ENCODE results near the gene WSCD1.

The WSCD1 gene

DNA sequence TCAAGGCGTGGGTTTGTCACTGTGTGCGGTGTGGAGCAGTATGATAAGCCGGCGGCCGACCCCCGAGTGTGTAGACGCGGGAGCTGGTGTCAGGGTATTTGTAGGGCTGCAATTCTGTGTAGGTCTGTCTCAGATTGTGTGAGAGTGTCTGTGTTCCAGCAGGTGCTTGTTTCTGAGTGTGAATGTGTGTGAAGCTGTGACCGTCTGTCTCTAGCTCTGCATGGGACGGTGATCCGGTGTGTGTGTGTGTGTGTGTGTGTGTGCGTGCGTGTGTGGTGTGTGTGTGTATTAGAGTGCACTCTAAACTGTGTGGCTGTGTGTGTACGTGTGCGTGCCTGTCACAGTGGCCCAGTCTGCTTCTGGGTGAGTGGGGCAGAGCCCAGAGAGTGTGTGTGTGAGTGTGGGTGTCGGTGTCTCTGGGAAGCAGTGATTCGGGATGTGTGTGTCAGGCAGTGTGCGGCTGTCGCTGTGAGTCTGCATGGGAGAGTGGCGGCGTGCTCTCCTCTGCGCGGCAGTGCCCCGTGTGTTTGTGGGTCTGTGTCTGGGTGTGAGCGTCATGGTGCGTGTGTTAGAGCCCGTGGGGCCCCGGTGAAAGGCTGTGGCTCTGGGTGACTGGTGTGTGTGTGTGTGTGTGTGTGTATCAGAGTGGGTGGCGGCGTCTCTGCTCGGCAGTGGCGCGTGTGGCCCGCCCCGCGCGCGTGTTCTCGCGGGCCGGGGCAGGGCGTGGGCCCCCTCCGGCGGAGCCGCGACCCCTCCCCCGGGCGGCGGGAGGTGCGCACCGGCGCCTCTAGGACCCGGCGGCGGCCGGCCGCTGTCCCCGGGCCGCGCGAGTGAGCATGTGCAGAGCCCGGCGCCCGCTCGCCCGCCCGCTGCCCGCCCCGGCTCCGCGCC is at the start of gene WSCD1:
Gene WSCD1, plus strand, starts transcription at position 841 of the 891 bp plus-strand sequence. CDS start 10,280 bp downstream, outside the sequence.
- peak; percentile 9 for DNase-seq

GRCh38 chr17:6021011-6021400 is 49.2 kb upstream of the WSCD1 start:
- DNase-seq, result no peak

DNA sequence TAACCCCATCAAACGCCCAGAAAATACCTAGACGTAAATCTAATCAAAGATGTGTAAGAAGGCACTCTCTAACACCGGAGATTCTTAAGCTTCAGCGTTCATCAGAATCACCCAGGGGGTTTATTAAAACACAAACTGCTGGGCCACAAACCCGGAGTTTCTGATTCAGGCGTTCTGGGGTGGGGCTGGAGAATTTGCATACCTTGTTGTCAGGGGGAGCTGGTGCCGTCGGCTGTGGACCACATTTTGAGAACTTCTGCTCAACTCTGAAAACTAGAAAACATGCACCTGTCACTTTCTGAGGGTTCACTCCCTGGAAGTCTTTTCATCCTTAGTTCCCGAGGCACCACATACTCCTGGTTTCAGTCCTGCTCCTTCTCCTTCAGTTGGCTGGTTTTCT is 48.6 kb upstream of the WSCD1 start:
- DNase-seq, result no peak

- no peak for DNase-seq
These were observed 46.9 kb upstream of the WSCD1 start for GRCh38 chr17:6023036-6023831.

DNA sequence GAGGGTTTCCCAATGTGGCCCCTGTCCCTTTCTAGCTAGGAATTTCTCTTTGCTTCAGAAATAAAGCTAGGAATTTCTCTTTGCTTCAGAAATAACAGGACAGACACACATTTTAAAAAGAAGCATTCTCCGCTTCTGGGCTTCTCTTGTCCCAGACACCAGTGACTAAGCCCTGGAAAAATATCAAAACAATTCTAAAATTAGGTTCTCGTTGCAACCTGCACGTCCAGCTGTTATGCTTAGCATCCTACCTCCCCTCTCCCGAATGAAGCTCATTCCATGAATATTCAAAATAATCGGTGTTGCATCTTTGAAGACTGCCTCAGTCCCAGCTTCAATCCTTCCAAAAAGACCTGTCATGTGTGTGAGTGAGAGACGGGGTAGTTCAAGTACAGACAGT is 45.6 kb upstream of the WSCD1 start:
- DNase-seq, result no peak

GRCh38 chr17:6027342-6028024 is 42.7 kb upstream of the WSCD1 start:
- DNase-seq, result no peak

DNA sequence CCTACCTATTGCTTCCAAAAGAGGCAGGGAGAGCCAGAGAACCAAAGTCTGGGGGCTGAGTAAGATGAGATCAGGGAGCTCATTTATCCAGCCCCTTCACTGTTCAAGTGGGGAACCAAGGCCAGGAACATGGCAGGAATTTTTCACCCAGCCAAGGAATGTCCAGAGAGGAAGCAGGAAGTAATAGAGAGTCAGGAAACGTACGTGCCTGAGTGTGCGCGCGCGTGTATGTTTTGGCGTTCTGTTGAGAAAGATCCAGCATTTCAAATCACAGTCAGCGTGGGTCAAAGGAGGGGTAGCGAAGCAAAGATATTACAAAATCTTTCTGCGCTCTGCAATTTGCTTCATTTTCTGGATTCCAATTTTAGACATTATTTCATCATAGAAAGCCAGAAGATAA is 41.9 kb upstream of the WSCD1 start:
- DNase-seq, result no peak

DNA sequence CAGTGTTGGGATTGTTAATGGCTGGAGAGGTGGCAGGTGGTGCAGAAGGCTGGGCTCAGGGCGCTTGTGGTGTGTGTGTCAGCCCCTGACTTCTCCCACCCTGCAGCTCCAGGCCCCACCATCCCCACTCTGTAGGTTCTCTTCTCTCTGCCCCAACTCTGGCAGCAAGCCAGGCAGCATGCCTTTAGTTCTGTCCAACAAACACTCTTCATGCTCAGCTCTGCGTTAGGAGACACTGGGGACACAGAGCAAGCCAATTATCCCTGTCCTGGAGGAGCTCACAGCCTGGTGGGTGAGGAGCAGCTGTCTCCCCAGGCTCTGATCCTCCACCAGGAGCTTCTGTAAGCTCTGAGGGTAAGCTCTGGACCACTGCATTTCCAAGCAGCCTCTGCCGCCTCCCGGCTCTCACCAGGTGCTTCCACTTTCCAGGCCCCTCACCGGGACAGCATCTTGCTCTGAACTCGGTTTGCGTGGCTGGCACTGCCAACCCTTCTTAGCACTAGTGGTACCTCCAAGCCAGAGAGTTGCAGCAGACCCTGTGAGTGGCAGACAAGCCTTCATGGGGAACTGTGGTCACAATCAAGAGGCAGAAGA is 34.3 kb upstream of the WSCD1 start:
- DNase-seq, result no peak

DNA sequence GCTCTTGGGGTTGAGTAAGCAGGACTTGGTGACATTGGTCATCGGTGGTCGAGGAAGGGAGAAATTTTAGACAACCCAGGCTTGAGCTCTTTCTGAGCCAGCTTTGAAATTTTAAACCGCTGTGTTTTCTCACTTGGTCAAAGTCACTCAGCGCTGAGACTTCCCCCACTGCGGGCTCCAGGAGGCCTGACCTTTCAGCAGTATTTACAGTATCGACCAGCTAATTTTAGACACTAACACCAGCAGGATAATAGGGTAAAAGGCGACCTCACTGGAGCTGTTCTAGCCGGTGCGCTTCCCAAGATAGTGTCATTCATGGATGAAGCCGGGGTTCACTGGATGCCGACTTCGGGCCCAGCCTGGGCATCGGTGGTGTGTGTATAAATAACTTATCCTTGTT is 29.7 kb upstream of the WSCD1 start:
- DNase-seq, result no peak

GRCh38 chr17:6041246-6041645 is 28.9 kb upstream of the WSCD1 start:
- no peak for DNase-seq

- DNase-seq, result no peak
These were observed 26.8 kb upstream of the WSCD1 start for GRCh38 chr17:6043405-6043804.

- no peak for DNase-seq
These were observed 25.9 kb upstream of the WSCD1 start for GRCh38 chr17:6044261-6044660.

- no peak for DNase-seq
These were observed 24.4 kb upstream of the WSCD1 start for GRCh38 chr17:6045621-6046357.

DNA sequence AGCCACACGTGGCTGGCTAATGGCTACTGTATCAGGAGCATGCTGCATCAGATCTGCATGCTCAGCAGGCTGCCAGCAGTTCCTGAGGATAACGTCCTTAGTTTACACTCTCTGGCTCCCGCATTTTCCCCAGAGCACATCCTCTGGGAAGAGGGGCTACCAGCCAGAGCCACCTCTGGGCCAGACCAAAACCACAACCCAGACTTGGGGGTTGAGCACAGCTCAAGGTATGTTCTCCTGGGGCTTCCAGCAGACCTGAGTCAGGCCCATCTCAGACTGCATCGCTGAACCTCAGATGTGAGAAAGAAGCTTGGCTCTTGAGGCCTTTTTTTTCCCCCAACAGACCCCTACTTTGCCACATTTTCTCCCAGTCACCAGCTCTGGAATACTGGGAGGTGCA is 23.7 kb upstream of the WSCD1 start:
- no peak for DNase-seq

GRCh38 chr17:6046931-6047330 is 23.2 kb upstream of the WSCD1 start:
- DNase-seq, result no peak

DNA sequence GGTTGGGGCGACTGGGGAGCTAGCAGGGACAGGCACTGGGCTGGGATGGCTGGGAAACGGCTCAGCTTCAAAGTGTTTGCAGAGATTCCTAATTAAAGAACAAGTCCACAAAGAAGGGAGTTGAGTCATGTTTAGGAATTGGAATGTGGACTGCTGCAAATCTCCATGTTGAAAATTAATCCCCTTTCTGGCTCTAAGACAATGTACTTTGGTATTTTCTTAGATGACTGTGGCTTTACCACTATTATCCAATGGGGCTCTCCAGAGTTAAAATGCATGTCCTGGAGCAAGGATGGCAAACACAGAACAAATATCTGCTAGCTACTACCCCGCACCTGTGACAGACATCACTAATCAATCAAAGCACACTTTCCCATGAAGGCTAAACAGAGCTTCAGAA is 22.2 kb upstream of the WSCD1 start:
- no peak for DNase-seq

DNA sequence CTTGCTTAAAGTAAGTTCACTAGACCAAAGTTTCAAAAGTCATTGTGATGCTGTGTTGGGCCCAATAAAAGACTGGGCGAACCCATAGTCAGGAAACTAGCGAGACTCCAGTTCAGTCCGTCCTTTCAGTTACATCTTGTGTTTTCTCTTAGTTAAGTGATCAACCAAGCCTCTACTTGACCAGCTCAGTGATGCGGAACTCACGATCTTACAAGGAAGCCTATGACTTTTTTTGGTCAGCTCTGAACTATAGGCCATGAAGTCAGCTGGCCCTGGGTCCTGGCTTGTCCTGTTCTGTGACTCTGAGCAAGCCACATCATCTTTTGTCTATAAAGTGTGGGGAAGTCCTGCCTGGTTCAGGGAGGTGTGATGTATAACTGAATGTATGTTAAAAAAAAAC is 21.7 kb upstream of the WSCD1 start:
- no peak for DNase-seq

- DNase-seq, result no peak
These were observed 17.3 kb upstream of the WSCD1 start for GRCh38 chr17:6052926-6053325.

- no peak for DNase-seq
These were observed 15.8 kb upstream of the WSCD1 start for GRCh38 chr17:6054372-6054771.

DNA sequence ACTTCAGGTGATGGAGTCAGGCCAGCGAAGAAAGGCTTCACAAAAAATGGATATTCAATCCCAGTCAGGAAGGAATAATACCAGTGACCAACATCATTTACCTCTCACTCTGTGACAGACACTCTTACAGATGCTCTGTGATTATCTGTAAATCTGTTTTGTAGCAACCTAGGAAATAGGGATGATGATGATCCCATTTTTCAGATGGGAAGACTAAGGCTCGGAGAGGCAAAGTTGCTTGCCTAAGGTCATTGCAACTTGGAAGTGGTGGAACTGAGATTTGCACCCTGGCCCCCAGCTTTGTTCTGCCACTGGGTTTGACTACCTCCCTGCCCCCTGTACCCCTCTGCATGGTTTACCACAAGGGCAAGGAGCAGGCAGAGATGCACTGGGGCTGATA is 14.1 kb upstream of the WSCD1 start:
- DNase-seq, result no peak

- DNase-seq, result no peak
These were observed 12.6 kb upstream of the WSCD1 start for GRCh38 chr17:6057562-6057961.

DNA sequence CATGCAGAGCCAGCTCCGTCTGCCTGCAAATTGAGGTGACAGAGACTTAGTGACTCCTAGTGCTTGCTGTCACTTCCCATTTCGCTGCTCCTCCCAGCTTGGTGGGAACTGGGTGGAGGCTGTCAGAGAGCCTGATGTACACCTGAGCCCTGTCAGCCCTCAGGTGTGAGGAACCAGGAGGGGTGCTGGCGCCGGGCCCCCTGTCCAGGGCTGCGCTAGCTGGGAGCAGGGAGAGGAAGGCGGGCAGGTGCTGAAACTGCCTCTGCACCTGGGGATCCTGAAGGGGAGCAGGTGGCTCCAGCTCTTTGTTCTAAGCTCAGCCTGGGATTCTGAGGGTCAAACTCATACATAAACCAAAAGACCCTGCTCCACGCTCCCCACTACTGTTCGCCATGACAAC is 10.8 kb upstream of the WSCD1 start:
- no peak for DNase-seq

Measured in hematopoietic multipotent progenitor cell treated with erythropoietin and hydrocortisone succinate and interleukin-3 and kit ligand, for 6 days (in vitro differentiated cells).